ENCODE results near the gene FRY.
"Not testable (repeated sequence)": the region's sequence is repeated elsewhere in the genome, so short reads cannot be mapped to it uniquely, and the experiment has no call there.

Gene FRY

GRCh38 chr13:32040052-32040642 lies 8.6 kb downstream of the FRY start:
- no peak for DNase-seq (ENCODE audit: low read depth in 2 of 2, low spot score in 1 of 2)

- no peak for DNase-seq (ENCODE audit: low read depth in 2 of 2, low spot score in 1 of 2)
These were observed 9.1 kb downstream of the FRY start for GRCh38 chr13:32040689-32041088.

GRCh38 chr13:32041429-32041828 lies 9.9 kb downstream of the FRY start:
- no peak for DNase-seq (ENCODE audit: low read depth in 2 of 2, low spot score in 1 of 2)

GRCh38 chr13:32042551-32042950 lies 11.0 kb downstream of the FRY start:
- DNase-seq (ENCODE audit: low read depth in 2 of 2, low spot score in 1 of 2) = no peak

- DNase-seq (ENCODE audit: low read depth in 2 of 2, low spot score in 1 of 2) = no peak
These were observed 12.9 kb downstream of the FRY start for GRCh38 chr13:32044446-32044845.

GRCh38 chr13:32045537-32045936 lies 14.0 kb downstream of the FRY start:
- no peak for DNase-seq (ENCODE audit: low read depth in 2 of 2, low spot score in 1 of 2)

- DNase-seq (ENCODE audit: low read depth in 2 of 2, low spot score in 1 of 2) = no peak
These were observed 14.6 kb downstream of the FRY start for GRCh38 chr13:32045982-32046785.

- no peak for DNase-seq (ENCODE audit: low read depth in 2 of 2, low spot score in 1 of 2)
These were observed 15.5 kb downstream of the FRY start for GRCh38 chr13:32047088-32047487.

- DNase-seq (ENCODE audit: low read depth in 2 of 2, low spot score in 1 of 2) = no peak
These were observed 16.2 kb downstream of the FRY start for GRCh38 chr13:32047793-32048192.

GRCh38 chr13:32048816-32049215 lies 17.2 kb downstream of the FRY start:
- no peak for DNase-seq (ENCODE audit: low read depth in 2 of 2, low spot score in 1 of 2)

- no peak for DNase-seq (ENCODE audit: low read depth in 2 of 2, low spot score in 1 of 2)
These were observed 19.6 kb downstream of the FRY start for GRCh38 chr13:32051156-32051555.

GRCh38 chr13:32056316-32056715 lies 24.7 kb downstream of the FRY start:
- no peak for DNase-seq (ENCODE audit: low read depth in 2 of 2, low spot score in 1 of 2)

GRCh38 chr13:32057325-32057724 lies 25.8 kb downstream of the FRY start:
- DNase-seq (ENCODE audit: low read depth in 2 of 2, low spot score in 1 of 2) = not testable (repeated sequence)

GRCh38 chr13:32059511-32059984 lies 28.0 kb downstream of the FRY start:
- no peak for DNase-seq (ENCODE audit: low read depth in 2 of 2, low spot score in 1 of 2)

GRCh38 chr13:32060401-32060878 lies 28.9 kb downstream of the FRY start:
- DNase-seq (ENCODE audit: low read depth in 2 of 2, low spot score in 1 of 2) = no peak

GRCh38 chr13:32063619-32064233 lies 32.2 kb downstream of the FRY start:
- no peak for DNase-seq (ENCODE audit: low read depth in 2 of 2, low spot score in 1 of 2)

- DNase-seq (ENCODE audit: low read depth in 2 of 2, low spot score in 1 of 2) = no peak
These were observed 35.8 kb downstream of the FRY start for GRCh38 chr13:32067149-32067961.

- no peak for DNase-seq (ENCODE audit: low read depth in 2 of 2, low spot score in 1 of 2)
These were observed 36.7 kb downstream of the FRY start for GRCh38 chr13:32068255-32068654.

- DNase-seq (ENCODE audit: low read depth in 2 of 2, low spot score in 1 of 2) = no peak
These were observed 41.7 kb downstream of the FRY start for GRCh38 chr13:32073180-32073864.

- DNase-seq (ENCODE audit: low read depth in 2 of 2, low spot score in 1 of 2) = no peak
These were observed 43.7 kb downstream of the FRY start for GRCh38 chr13:32075170-32075851.

Measured in stimulated activated CD8-positive, alpha-beta memory T cell treated with anti-CD3 and anti-CD28 coated beads, Interleukin-4, amount 100 ng/mL, for 1 hour (primary cell).